ENCODE measurements around the gene BORCS8.

- TF ChIP-seq POLR2A (IDR thresholded peaks at IDR 0.05) (no peak), CTCF (IDR thresholded peaks at IDR 0.05) (no peak)
Observed at GRCh38 chr19:19162495-19162894, 29.5 kb downstream of the BORCS8 start.

Data from testis (tissue), 2 donors.